ENCODE data around the gene PLEKHA6.

GRCh38 chr1:204349602-204350001 lies 10.1 kb downstream of the PLEKHA6 start:
- TF ChIP-seq CTCF (conservative IDR thresholded peaks at IDR 0.05; ENCODE audit: low read depth in 2 of 2) (no peak), EZH2 (IDR thresholded peaks at IDR 0.05; ENCODE audit: low read depth, unreplicated experiment) (no peak), POLR2AphosphoS5 (IDR thresholded peaks at IDR 0.05; ENCODE audit: low read depth) (no peak), CREB1 (CRISPR knock-in tag; IDR thresholded peaks at IDR 0.05; ENCODE audit: low read depth) (no peak), ETS1 (IDR thresholded peaks at IDR 0.05) (no peak), EZH2phosphoT487 (IDR thresholded peaks at IDR 0.05; ENCODE audit: unreplicated experiment) (no peak), REST (IDR thresholded peaks at IDR 0.05; ENCODE audit: unreplicated experiment) (no peak), NANOG (IDR thresholded peaks at IDR 0.05; ENCODE audit: borderline replicate concordance) (no peak)

Measured in GM23338 (cell line).